ENCODE data around the gene GRIK4. TPM values are rescaled to one million over a fixed set of nuclear protein-coding genes. Genes with fewer than 3 reads are reported as not detected.

Gene GRIK4
- total RNA-seq, 1 donor from 2014 or later, result not detected

- DNase-seq (ENCODE audit: low spot score, unreplicated experiment), result no peak
- no peaks in the 10 kb centered on the region for H3K36me3 Mint-ChIP-seq (ENCODE audit: insufficient read depth)
- H3K4me3 Mint-ChIP-seq (ENCODE audit: low read depth), result peak overlapping the region; percentile 59
- TF ChIP-seq CTCF (IDR thresholded peaks at IDR 0.05; ENCODE audit: unreplicated experiment), result no peak
- no peaks in the 10 kb centered on the region for H3K9me3 Mint-ChIP-seq (ENCODE audit: low read depth)
- H3K4me1 Mint-ChIP-seq (ENCODE audit: low read depth), result peaks cover 13% of the 10 kb centered on the region
- no peak overlapping the region for H3K27ac Mint-ChIP-seq
- peaks cover 85% of the 10 kb centered on the region for H3K27me3 Mint-ChIP-seq
These were observed 1.3 kb downstream of the GRIK4 start for GRCh38 chr11:120512739-120513435.

GRCh38 chr11:120513436-120514315, 2.1 kb downstream of the GRIK4 start:
- no peak overlapping the region for H3K27ac Mint-ChIP-seq
- peaks cover 16% of the 10 kb centered on the region for H3K4me1 Mint-ChIP-seq (ENCODE audit: low read depth)
- no peak for DNase-seq (ENCODE audit: low spot score, unreplicated experiment)
- TF ChIP-seq CTCF (IDR thresholded peaks at IDR 0.05; ENCODE audit: unreplicated experiment), result no peak
- H3K36me3 Mint-ChIP-seq (ENCODE audit: insufficient read depth), result no peaks in the 10 kb centered on the region
- H3K9me3 Mint-ChIP-seq (ENCODE audit: low read depth), result no peaks in the 10 kb centered on the region
- H3K27me3 Mint-ChIP-seq, result peaks cover 81% of the 10 kb centered on the region
- H3K4me3 Mint-ChIP-seq (ENCODE audit: low read depth), result peak overlapping the region; percentile 59

GRCh38 chr11:120514541-120515121, 3.1 kb downstream of the GRIK4 start:
- Mint-ChIP-seq H3K27ac (no peak overlapping the region), H3K9me3 (ENCODE audit: low read depth) (no peaks in the 10 kb centered on the region), H3K4me1 (ENCODE audit: low read depth) (peaks cover 16% of the 10 kb centered on the region), H3K36me3 (ENCODE audit: insufficient read depth) (no peaks in the 10 kb centered on the region), H3K4me3 (ENCODE audit: low read depth) (peak overlapping the region; percentile 9), H3K27me3 (peaks cover 74% of the 10 kb centered on the region)
- TF ChIP-seq CTCF (IDR thresholded peaks at IDR 0.05; ENCODE audit: unreplicated experiment), result no peak
- DNase-seq (ENCODE audit: low spot score, unreplicated experiment), result no peak

- Mint-ChIP-seq H3K27me3 (peaks cover 71% of the 10 kb centered on the region), H3K4me1 (ENCODE audit: low read depth) (peaks cover 16% of the 10 kb centered on the region), H3K4me3 (ENCODE audit: low read depth) (no peak overlapping the region), H3K9me3 (ENCODE audit: low read depth) (no peaks in the 10 kb centered on the region), H3K36me3 (ENCODE audit: insufficient read depth) (no peaks in the 10 kb centered on the region), H3K27ac (no peak overlapping the region)
- no peak for DNase-seq (ENCODE audit: low spot score, unreplicated experiment)
- TF ChIP-seq CTCF (IDR thresholded peaks at IDR 0.05; ENCODE audit: unreplicated experiment), result no peak
These were observed 3.7 kb downstream of the GRIK4 start for GRCh38 chr11:120515186-120515723.
